Measurements from ENCODE around the gene MAP4K2.
"Not testable (repeated sequence)": the region's sequence is repeated elsewhere in the genome, so short reads cannot be mapped to it uniquely, and the experiment has no call there.

Gene MAP4K2

GRCh38 chr11:64803158-64803845, at the start of gene MAP4K2:
MAP4K2 (minus strand) TSS chr11:64803214; CDS start chr11:64803149, 65 bp downstream.
- DNase-seq: peak; percentile 84

GRCh38 chr11:64851831-64852351, 48.9 kb upstream of the MAP4K2 start:
- no peak for DNase-seq

- no peak for DNase-seq
Observed at GRCh38 chr11:64850979-64851567, 48.1 kb upstream of the MAP4K2 start.

GRCh38 chr11:64849598-64850356, 46.8 kb upstream of the MAP4K2 start:
- no peak for DNase-seq

GRCh38 chr11:64848826-64849597, 46.0 kb upstream of the MAP4K2 start:
- no peak for DNase-seq

GRCh38 chr11:64848214-64848825, 45.3 kb upstream of the MAP4K2 start:
- no peak for DNase-seq

- peak; percentile 89 for DNase-seq
Observed at GRCh38 chr11:64846998-64847666, 44.1 kb upstream of the MAP4K2 start.

GRCh38 chr11:64845776-64846129, 42.7 kb upstream of the MAP4K2 start:
- DNase-seq: not testable (repeated sequence)

- peak; percentile 38 for DNase-seq
Observed at GRCh38 chr11:64845129-64845775, 42.2 kb upstream of the MAP4K2 start.

GRCh38 chr11:64844330-64845128, 41.5 kb upstream of the MAP4K2 start, which contains the start of gene CDC42BPG:
CDC42BPG (minus strand) TSS chr11:64844653; CDS start chr11:64844569, 84 bp downstream.
- peak; percentile 94 for DNase-seq

- no peak for DNase-seq
Observed at GRCh38 chr11:64843686-64844329, 40.8 kb upstream of the MAP4K2 start.

- DNase-seq: no peak
Observed at GRCh38 chr11:64842851-64843685, 40.1 kb upstream of the MAP4K2 start.

GRCh38 chr11:64842366-64842759, 39.3 kb upstream of the MAP4K2 start:
- no peak for DNase-seq

GRCh38 chr11:64841592-64842365, 38.8 kb upstream of the MAP4K2 start:
- DNase-seq: no peak

GRCh38 chr11:64839887-64840782, 37.1 kb upstream of the MAP4K2 start:
- no peak for DNase-seq

- no peak for DNase-seq
Observed at GRCh38 chr11:64839335-64839734, 36.3 kb upstream of the MAP4K2 start.
